AG10803 (cell line): Measurements from ENCODE around the gene KIAA1217.

Experiments
- DNase-seq: peaks from one replicate; pipeline ENCODE4 v3.0.0; 2010; ENCODE audit warnings: low read depth
- H3K4me3 ChIP-seq: 2 replicates; pipeline ENCODE4 v1.5.1; 2011; ENCODE audit warnings: mild to moderate bottlenecking, low read length, control low read depth
- CTCF ChIP-seq: conservative IDR thresholded peaks from 2 replicates; pipeline ENCODE4 v1.5.1; 2011; ENCODE audit warnings: mild to moderate bottlenecking, low read length, control low read depth, inconsistent platforms

KIAA1217 gene

GRCh38 chr10:24433705-24434104, 224.8 kb downstream of the KIAA1217 start:
- TF ChIP-seq CTCF: no peak
- H3K4me3 ChIP-seq: no peak overlapping the region
- no peak for DNase-seq

GRCh38 chr10:24434961-24435360, 226.0 kb downstream of the KIAA1217 start:
- TF ChIP-seq CTCF: no peak
- no peak for DNase-seq
- H3K4me3 ChIP-seq: no peak overlapping the region

GRCh38 chr10:24435374-24435773, 226.4 kb downstream of the KIAA1217 start:
- peak; percentile 77 for DNase-seq
- no peak for TF ChIP-seq CTCF
- no peak overlapping the region for H3K4me3 ChIP-seq

GRCh38 chr10:24437302-24437701, 228.4 kb downstream of the KIAA1217 start:
- H3K4me3 ChIP-seq: no peak overlapping the region
- DNase-seq: no peak
- TF ChIP-seq CTCF: no peak

GRCh38 chr10:24438800-24439199, 229.9 kb downstream of the KIAA1217 start:
- no peak for TF ChIP-seq CTCF
- peak; percentile 52 for DNase-seq
- H3K4me3 ChIP-seq: no peak overlapping the region

- peak; percentile 62 for DNase-seq
- no peak overlapping the region for H3K4me3 ChIP-seq
- TF ChIP-seq CTCF: no peak
Observed at GRCh38 chr10:24439935-24440334, 231.0 kb downstream of the KIAA1217 start.

- TF ChIP-seq CTCF: no peak
- DNase-seq: peak; percentile 63
Observed at GRCh38 chr10:24440817-24441797, 232.2 kb downstream of the KIAA1217 start.

More at GRCh38 chr10:24440817-24441797, 232.2 kb downstream of the KIAA1217 start:
- no peak overlapping the region for H3K4me3 ChIP-seq
